GM23338 (cell line): ENCODE data around the gene ENPP5. TPM values are rescaled to one million over a fixed set of nuclear protein-coding genes. Genes with fewer than 3 reads are reported as not detected.

ENCODE experiments used
- ATAC-seq: fragments of 200-7000 bp; cut with Tn5 transposase; 3 replicates; pipeline ENCODE4 v1.9.1; 2020
- DNase-seq: peaks from one replicate; pipeline ENCODE4 v3.0.0-alpha.2; 2015; ENCODE audit warnings: low spot score
- H2AFZ ChIP-seq: fragments of 200-600 bp; sonication (generic); 2 replicates; pipeline ENCODE4 v1.8.0; 2016; ENCODE audit warnings: antibody characterized with exemption, mild to moderate bottlenecking, moderate library complexity
- H3F3A ChIP-seq: fragments of 200-600 bp; sonication (generic); replicated peaks from 2 replicates; pipeline ENCODE4 v1.8.0; 2017; ENCODE audit warnings: antibody characterized with exemption, mixed run types, low read depth
- H3K27ac ChIP-seq: fragments of 200-600 bp; sonication (generic); 2 replicates; pipeline ENCODE4 v1.6.1; 2016; ENCODE audit warnings: low read depth
- H3K27me3 ChIP-seq: fragments of 200-600 bp; sonication (generic); 2 replicates; pipeline ENCODE4 v1.8.0; 2016; ENCODE audit warnings: mild to moderate bottlenecking, mixed run types, moderate library complexity; ENCODE audit not compliant: insufficient read depth
- H3K36me3 ChIP-seq: fragments of 200-600 bp; sonication (generic); 2 replicates; pipeline ENCODE4 v1.8.0; 2016; ENCODE audit warnings: mild to moderate bottlenecking; ENCODE audit not compliant: insufficient read depth
- H3K4me1 ChIP-seq: fragments of 200-600 bp; sonication (generic); 2 replicates; pipeline ENCODE4 v1.8.0; 2016; ENCODE audit warnings: mild to moderate bottlenecking, moderate library complexity; ENCODE audit not compliant: insufficient read depth
- H3K4me2 ChIP-seq: fragments of 200-600 bp; sonication (generic); 2 replicates; pipeline ENCODE4 v1.7.1; 2017; ENCODE audit warnings: mixed run types
- H3K4me3 ChIP-seq: fragments of 200-600 bp; sonication (generic); 2 replicates; pipeline ENCODE4 v1.6.1; 2016; ENCODE audit warnings: mixed run types
- H3K79me2 ChIP-seq: fragments of 200-600 bp; sonication (generic); replicated peaks from 2 replicates; pipeline ENCODE4 v1.8.0; 2017; ENCODE audit warnings: mild to moderate bottlenecking; ENCODE audit not compliant: insufficient read depth
- H3K9me2 ChIP-seq: fragments of 200-600 bp; sonication (generic); 2 replicates; pipeline ENCODE4 v1.8.0; 2017; ENCODE audit not compliant: insufficient read depth
- H4K20me1 ChIP-seq: fragments of 200-600 bp; sonication (generic); replicated peaks from 2 replicates; pipeline ENCODE4 v1.8.0; 2017; ENCODE audit warnings: mild to moderate bottlenecking; ENCODE audit not compliant: insufficient read depth
- H3K27ac Mint-ChIP-seq: 2 replicates; pipeline ENCODE4 v1.8.0; 2020; ENCODE audit warnings: inconsistent platforms, mild to moderate bottlenecking, moderate library complexity, mixed read lengths
- H3K27me3 Mint-ChIP-seq: 3 replicates; pipeline ENCODE4 v1.8.0; 2022; ENCODE audit warnings: low read depth, mild to moderate bottlenecking, moderate library complexity, mixed read lengths, inconsistent platforms; ENCODE audit not compliant: insufficient read depth, poor library complexity
- H3K36me3 Mint-ChIP-seq: 3 replicates; pipeline ENCODE4 v1.8.0; 2021; ENCODE audit warnings: low read depth, mild to moderate bottlenecking, inconsistent platforms, moderate library complexity, mixed read lengths
- H3K4me1 Mint-ChIP-seq: 3 replicates; pipeline ENCODE4 v1.8.0; 2020; ENCODE audit warnings: mild to moderate bottlenecking, inconsistent platforms, mixed read lengths
- H3K4me3 Mint-ChIP-seq: 3 replicates; pipeline ENCODE4 v1.8.0; 2021; ENCODE audit warnings: moderate library complexity, mild to moderate bottlenecking, inconsistent platforms, mixed read lengths
- H3K9me3 Mint-ChIP-seq: 3 replicates; pipeline ENCODE4 v1.8.0; 2020; ENCODE audit warnings: moderate library complexity, mild to moderate bottlenecking, inconsistent platforms, mixed read lengths
- CREB1 ChIP-seq: fragments of 250-450 bp; sonication (Bioruptor Pico); IDR thresholded peaks from 2 replicates; pipeline ENCODE4 v1.5.0; 2020; ENCODE audit warnings: low read depth, mild to moderate bottlenecking, moderate library complexity
- EZH2 ChIP-seq: fragments of 200-600 bp; sonication (generic); IDR thresholded peaks from one replicate; pipeline ENCODE4 v1.8.0; 2017; ENCODE audit warnings: antibody characterized with exemption, mild to moderate bottlenecking, low read depth; ENCODE audit not compliant: unreplicated experiment
- EZH2phosphoT487 ChIP-seq: fragments of 200-600 bp; sonication (generic); IDR thresholded peaks from one replicate; pipeline ENCODE4 v1.8.1; 2018; ENCODE audit warnings: antibody characterized with exemption; ENCODE audit not compliant: unreplicated experiment
- JUNB ChIP-seq: IDR thresholded peaks from one replicate; pipeline ENCODE4 v1.6.1; 2016; ENCODE audit warnings: antibody characterized with exemption; ENCODE audit not compliant: unreplicated experiment
- NANOG ChIP-seq: IDR thresholded peaks from 2 replicates; pipeline ENCODE4 v1.6.1; 2016; ENCODE audit warnings: antibody characterized with exemption, borderline replicate concordance
- POLR2AphosphoS5 ChIP-seq: IDR thresholded peaks from 2 replicates; pipeline ENCODE4 v1.6.1; 2016; ENCODE audit warnings: antibody characterized with exemption, low read depth
- REST ChIP-seq: IDR thresholded peaks from one replicate; pipeline ENCODE4 v1.6.1; 2018; ENCODE audit warnings: antibody characterized with exemption; ENCODE audit not compliant: unreplicated experiment
- STAT1 ChIP-seq: IDR thresholded peaks from one replicate; pipeline ENCODE4 v1.6.1; 2016; ENCODE audit warnings: antibody characterized with exemption; ENCODE audit not compliant: unreplicated experiment
- ZNF114 ChIP-seq: fragments of 250-450 bp; sonication (Bioruptor Pico); IDR thresholded peaks from 2 replicates; pipeline ENCODE4 v1.5.0; 2020; ENCODE audit warnings: mild to moderate bottlenecking, moderate library complexity
- ZNF331 ChIP-seq: fragments of 250-450 bp; sonication (Bioruptor Pico); IDR thresholded peaks from 2 replicates; pipeline ENCODE4 v1.5.0; 2020; ENCODE audit warnings: low read depth, mild to moderate bottlenecking, moderate library complexity
- polyA plus RNA-seq: library from polyadenylated mRNA; unstranded; fragments of >200 nt; fragmentation: Nextera tagmentation; extraction: Ambion mirVana; gene quantifications from 2 replicates; pipeline ENCODE4 v1.2.1, GENCODE V29; 2016
- total RNA-seq: library from RNA; depleted of rRNA; stranded (reverse); fragments of >200 nt; shearing (Covaris generic); gene quantifications from 2 replicates; pipeline ENCODE4 v1.2.3, GENCODE V29; 2014
- TF ChIP-seq, protein P1 (sequence below): fragments of 250-450 bp; sonication (Bioruptor Pico); IDR thresholded peaks from 2 replicates; pipeline ENCODE4 v1.5.0; 2020; ENCODE audit warnings: mild to moderate bottlenecking, moderate library complexity
- TF ChIP-seq, protein P2 (sequence below): IDR thresholded peaks from 2 replicates; pipeline ENCODE4 v1.6.1; 2016; ENCODE audit warnings: antibody characterized with exemption
- TF ChIP-seq, protein P3 (sequence below), 2 experiments: fragments of 200-600 bp in 1 of 2; sonication (generic) in 1 of 2; conservative IDR thresholded peaks; 2 replicates each; pipeline versions ENCODE4 v1.5.1 to v1.6.1; 2016 to 2017; ENCODE audit warnings: antibody characterized with exemption in 2 of 2, low read depth in 2 of 2, mild to moderate bottlenecking in 2 of 2, moderate library complexity in 1 of 2

The ENPP5 gene
- total and polyA plus RNA-seq, 2 experiments from 2014 or later: 8.5 to 13.0 TPM

DNA sequence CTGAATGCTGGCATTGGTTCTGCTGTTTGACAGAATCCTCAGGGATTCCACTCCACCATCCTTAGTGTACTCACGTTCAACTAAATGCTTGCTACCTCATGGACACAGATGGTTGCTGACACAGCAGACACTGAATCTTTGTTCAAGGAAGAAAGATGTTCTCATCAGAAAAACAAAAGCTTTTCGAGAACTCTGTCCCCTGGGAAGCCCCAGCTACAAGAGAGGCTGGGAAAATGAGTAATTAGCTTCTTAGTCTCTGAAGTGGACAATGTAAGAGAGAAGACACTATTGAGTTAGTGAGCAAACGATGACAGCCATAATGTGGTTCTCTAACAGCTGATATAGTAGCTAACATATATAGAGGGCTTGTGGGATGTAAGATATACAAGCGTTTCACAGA, 30.9 kb upstream of the ENPP5 start:
- peaks cover 6% of the 10 kb centered on the region; the same call in 1 of the 3 replicates for H3K9me3 Mint-ChIP-seq
- H2AFZ ChIP-seq: no peak overlapping the region
- H3K4me1 ChIP-seq: peaks cover 9% of the 10 kb centered on the region
- no peaks in the 10 kb centered on the region for H3K79me2 ChIP-seq
- DNase-seq: no peak
- no peaks in the 10 kb centered on the region for H3K27me3 ChIP-seq
- TF ChIP-seq CREB1 (CRISPR knock-in tag): no peak
- TF ChIP-seq ZNF114 (CRISPR knock-in tag): no peak
- TF ChIP-seq, protein P1, sequence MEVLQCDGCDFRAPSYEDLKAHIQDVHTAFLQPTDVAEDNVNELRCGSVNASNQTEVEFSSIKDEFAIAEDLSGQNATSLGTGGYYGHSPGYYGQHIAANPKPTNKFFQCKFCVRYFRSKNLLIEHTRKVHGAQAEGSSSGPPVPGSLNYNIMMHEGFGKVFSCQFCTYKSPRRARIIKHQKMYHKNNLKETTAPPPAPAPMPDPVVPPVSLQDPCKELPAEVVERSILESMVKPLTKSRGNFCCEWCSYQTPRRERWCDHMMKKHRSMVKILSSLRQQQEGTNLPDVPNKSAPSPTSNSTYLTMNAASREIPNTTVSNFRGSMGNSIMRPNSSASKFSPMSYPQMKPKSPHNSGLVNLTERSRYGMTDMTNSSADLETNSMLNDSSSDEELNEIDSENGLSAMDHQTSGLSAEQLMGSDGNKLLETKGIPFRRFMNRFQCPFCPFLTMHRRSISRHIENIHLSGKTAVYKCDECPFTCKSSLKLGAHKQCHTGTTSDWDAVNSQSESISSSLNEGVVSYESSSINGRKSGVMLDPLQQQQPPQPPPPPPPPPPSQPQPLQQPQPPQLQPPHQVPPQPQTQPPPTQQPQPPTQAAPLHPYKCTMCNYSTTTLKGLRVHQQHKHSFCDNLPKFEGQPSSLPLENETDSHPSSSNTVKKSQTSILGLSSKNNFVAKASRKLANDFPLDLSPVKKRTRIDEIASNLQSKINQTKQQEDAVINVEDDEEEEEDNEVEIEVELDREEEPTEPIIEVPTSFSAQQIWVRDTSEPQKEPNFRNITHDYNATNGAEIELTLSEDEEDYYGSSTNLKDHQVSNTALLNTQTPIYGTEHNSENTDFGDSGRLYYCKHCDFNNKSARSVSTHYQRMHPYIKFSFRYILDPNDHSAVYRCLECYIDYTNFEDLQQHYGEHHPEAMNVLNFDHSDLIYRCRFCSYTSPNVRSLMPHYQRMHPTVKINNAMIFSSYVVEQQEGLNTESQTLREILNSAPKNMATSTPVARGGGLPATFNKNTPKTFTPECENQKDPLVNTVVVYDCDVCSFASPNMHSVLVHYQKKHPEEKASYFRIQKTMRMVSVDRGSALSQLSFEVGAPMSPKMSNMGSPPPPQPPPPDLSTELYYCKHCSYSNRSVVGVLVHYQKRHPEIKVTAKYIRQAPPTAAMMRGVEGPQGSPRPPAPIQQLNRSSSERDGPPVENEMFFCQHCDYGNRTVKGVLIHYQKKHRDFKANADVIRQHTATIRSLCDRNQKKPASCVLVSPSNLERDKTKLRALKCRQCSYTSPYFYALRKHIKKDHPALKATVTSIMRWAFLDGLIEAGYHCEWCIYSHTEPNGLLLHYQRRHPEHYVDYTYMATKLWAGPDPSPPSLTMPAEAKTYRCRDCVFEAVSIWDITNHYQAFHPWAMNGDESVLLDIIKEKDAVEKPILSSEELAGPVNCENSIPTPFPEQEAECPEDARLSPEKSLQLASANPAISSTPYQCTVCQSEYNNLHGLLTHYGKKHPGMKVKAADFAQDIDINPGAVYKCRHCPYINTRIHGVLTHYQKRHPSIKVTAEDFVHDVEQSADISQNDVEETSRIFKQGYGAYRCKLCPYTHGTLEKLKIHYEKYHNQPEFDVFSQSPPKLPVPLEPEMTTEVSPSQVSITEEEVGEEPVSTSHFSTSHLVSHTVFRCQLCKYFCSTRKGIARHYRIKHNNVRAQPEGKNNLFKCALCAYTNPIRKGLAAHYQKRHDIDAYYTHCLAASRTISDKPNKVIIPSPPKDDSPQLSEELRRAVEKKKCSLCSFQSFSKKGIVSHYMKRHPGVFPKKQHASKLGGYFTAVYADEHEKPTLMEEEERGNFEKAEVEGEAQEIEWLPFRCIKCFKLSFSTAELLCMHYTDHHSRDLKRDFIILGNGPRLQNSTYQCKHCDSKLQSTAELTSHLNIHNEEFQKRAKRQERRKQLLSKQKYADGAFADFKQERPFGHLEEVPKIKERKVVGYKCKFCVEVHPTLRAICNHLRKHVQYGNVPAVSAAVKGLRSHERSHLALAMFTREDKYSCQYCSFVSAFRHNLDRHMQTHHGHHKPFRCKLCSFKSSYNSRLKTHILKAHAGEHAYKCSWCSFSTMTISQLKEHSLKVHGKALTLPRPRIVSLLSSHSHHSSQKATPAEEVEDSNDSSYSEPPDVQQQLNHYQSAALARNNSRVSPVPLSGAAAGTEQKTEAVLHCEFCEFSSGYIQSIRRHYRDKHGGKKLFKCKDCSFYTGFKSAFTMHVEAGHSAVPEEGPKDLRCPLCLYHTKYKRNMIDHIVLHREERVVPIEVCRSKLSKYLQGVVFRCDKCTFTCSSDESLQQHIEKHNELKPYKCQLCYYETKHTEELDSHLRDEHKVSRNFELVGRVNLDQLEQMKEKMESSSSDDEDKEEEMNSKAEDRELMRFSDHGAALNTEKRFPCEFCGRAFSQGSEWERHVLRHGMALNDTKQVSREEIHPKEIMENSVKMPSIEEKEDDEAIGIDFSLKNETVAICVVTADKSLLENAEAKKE (CRISPR knock-in tag): no peak
- TF ChIP-seq EZH2: no peak
- no peak for TF ChIP-seq NANOG
- no peak for TF ChIP-seq POLR2AphosphoS5
- TF ChIP-seq JUNB: no peak
- TF ChIP-seq STAT1: no peak
- TF ChIP-seq ZNF331: no peak
- no peak for TF ChIP-seq EZH2phosphoT487
- TF ChIP-seq, protein P2, sequence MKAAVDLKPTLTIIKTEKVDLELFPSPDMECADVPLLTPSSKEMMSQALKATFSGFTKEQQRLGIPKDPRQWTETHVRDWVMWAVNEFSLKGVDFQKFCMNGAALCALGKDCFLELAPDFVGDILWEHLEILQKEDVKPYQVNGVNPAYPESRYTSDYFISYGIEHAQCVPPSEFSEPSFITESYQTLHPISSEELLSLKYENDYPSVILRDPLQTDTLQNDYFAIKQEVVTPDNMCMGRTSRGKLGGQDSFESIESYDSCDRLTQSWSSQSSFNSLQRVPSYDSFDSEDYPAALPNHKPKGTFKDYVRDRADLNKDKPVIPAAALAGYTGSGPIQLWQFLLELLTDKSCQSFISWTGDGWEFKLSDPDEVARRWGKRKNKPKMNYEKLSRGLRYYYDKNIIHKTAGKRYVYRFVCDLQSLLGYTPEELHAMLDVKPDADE: no peak
- TF ChIP-seq REST: no peak
- TF ChIP-seq, protein P3, sequence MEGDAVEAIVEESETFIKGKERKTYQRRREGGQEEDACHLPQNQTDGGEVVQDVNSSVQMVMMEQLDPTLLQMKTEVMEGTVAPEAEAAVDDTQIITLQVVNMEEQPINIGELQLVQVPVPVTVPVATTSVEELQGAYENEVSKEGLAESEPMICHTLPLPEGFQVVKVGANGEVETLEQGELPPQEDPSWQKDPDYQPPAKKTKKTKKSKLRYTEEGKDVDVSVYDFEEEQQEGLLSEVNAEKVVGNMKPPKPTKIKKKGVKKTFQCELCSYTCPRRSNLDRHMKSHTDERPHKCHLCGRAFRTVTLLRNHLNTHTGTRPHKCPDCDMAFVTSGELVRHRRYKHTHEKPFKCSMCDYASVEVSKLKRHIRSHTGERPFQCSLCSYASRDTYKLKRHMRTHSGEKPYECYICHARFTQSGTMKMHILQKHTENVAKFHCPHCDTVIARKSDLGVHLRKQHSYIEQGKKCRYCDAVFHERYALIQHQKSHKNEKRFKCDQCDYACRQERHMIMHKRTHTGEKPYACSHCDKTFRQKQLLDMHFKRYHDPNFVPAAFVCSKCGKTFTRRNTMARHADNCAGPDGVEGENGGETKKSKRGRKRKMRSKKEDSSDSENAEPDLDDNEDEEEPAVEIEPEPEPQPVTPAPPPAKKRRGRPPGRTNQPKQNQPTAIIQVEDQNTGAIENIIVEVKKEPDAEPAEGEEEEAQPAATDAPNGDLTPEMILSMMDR (conservative IDR thresholded peaks at IDR 0.05; ENCODE audit: low read depth in 2 of 2): no peak
- 0 out of 2 replicates have a peak, but pooled peaks cover 19% of the 10 kb centered on the region for H3K9me2 ChIP-seq
- H3F3A ChIP-seq: no peaks in the 10 kb centered on the region
- ATAC-seq: no peak
- H3K27ac ChIP-seq: no peak overlapping the region
- H3K36me3 Mint-ChIP-seq: peaks cover 4% of the 10 kb centered on the region; the same call in 2 of the 3 replicates
- no peak overlapping the region for H3K4me2 ChIP-seq
- no peaks in the 10 kb centered on the region for H4K20me1 ChIP-seq
- H3K4me3 Mint-ChIP-seq: no peak overlapping the region
- no peak overlapping the region for H3K27ac Mint-ChIP-seq
- no peaks in the 10 kb centered on the region for H3K36me3 ChIP-seq
- no peak overlapping the region for H3K4me3 ChIP-seq
- no peaks in the 10 kb centered on the region for H3K27me3 Mint-ChIP-seq
- H3K4me1 Mint-ChIP-seq: peaks cover 15% of the 10 kb centered on the region; the same call in 2 of the 3 replicates
